Brain microvascular endothelial cell (primary cell): ENCODE data around the gene MOV10.

ENCODE experiments used
- DNase-seq: peaks from one replicate; pipeline ENCODE4 v3.0.0-alpha.2; 2020
- H3K27ac ChIP-seq: fragments of 250-450 bp; sonication (Bioruptor Pico); 2 replicates; pipeline ENCODE4 v1.5.1; 2020; ENCODE audit warnings: mild to moderate bottlenecking, moderate library complexity
- H3K27me3 ChIP-seq: fragments of 250-450 bp; sonication (Bioruptor Pico); replicated peaks from 2 replicates; pipeline ENCODE4 v1.5.1; 2020; ENCODE audit warnings: mild to moderate bottlenecking
- H3K36me3 ChIP-seq: fragments of 250-450 bp; sonication (Bioruptor Pico); replicated peaks from 2 replicates; pipeline ENCODE4 v1.5.1; 2020; ENCODE audit warnings: mild to moderate bottlenecking
- H3K4me3 ChIP-seq: 2 replicates; pipeline ENCODE4 v1.5.1; 2011; ENCODE audit warnings: low read depth, mild to moderate bottlenecking, control low read depth, low read length, moderate library complexity
- in situ Hi-C: cut with HindIII; loops from 2 replicates; pipeline ENCODE4 v1.10.0; 2017; ENCODE audit warnings: low sequenced_read_pairs, low pct_ligation_motif_present
- TF ChIP-seq, protein P1 (sequence below): IDR thresholded peaks from 2 replicates; pipeline ENCODE4 v1.5.1; 2011; ENCODE audit warnings: low read depth, mild to moderate bottlenecking, moderate library complexity, low read length, control low read depth, inconsistent platforms; ENCODE audit errors: missing control alignments

Gene MOV10

DNA sequence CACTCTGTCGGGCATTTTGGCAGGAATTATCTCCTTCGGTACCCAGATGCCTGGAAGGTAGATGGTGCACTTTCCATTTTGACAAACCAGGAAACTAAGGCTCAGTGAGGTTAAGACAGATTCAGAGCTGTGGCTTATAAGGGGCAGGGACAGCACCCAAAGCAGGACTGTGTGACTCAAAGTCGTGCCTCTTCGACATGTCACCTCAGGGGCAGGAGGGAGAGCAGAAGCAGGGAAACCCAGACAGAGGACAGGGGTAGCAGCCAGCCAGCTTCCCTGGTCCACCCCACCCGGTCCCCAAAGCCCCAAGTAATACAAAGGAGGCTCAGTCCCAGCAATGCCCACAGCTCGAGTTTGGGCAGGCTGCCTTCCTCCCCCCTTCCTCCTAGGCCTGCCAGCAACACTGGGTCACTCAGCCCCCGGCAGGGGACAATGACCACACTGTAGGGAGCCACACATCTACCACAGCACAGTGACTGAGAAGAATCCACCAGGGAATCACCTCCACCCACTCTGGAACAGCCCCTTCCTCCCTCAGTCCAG lies 30.0 kb downstream of the MOV10 start:
- in situ Hi-C loops: no loop called here
- TF ChIP-seq, protein P1, sequence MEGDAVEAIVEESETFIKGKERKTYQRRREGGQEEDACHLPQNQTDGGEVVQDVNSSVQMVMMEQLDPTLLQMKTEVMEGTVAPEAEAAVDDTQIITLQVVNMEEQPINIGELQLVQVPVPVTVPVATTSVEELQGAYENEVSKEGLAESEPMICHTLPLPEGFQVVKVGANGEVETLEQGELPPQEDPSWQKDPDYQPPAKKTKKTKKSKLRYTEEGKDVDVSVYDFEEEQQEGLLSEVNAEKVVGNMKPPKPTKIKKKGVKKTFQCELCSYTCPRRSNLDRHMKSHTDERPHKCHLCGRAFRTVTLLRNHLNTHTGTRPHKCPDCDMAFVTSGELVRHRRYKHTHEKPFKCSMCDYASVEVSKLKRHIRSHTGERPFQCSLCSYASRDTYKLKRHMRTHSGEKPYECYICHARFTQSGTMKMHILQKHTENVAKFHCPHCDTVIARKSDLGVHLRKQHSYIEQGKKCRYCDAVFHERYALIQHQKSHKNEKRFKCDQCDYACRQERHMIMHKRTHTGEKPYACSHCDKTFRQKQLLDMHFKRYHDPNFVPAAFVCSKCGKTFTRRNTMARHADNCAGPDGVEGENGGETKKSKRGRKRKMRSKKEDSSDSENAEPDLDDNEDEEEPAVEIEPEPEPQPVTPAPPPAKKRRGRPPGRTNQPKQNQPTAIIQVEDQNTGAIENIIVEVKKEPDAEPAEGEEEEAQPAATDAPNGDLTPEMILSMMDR: no peak
- Histone ChIP-seq H3K4me3 (peak overlapping the region; percentile 94), H3K27ac (peak overlapping the region; percentile 67), H3K27me3 (no peaks in the 10 kb centered on the region), H3K36me3 (peaks cover 41% of the 10 kb centered on the region)
- no peak for DNase-seq

DNA sequence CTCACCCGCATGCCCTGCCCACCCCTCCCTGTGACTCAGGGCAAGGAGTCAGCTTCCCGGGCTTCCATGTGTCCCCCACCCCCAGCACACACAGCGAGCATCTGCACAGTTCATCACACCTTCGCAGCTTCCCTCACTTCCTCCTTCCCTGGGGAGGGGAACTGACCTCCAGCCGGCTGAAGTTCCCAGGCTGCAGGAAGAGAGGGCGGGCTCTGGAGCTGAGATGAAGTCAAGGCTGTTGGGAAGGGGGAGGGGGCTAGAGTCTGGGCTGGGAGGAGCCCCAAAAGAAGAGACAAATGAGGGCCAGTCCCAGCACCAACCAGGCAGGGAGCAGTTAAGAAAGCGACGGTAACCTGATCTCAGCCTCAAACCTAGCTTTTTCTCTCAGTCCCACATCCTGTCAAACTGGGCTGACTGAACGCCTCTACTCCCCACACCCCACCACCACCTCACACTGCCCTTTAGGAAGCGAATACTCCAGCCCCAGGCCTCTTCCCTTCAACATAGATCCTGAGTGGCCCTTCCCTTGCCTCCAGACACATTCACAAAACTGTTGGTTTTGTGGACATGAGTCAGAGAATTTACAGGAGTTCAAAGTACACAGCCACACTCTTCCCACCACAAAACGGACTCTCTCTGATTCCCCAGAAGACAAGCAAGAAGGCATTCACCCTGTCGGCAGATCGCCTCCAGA lies 30.6 kb downstream of the MOV10 start:
- peak; percentile 95 for DNase-seq
- H3K27ac ChIP-seq: peak overlapping the region; percentile 67
- in situ Hi-C loops: no loop called here
- TF ChIP-seq, protein P1: no peak
- no peaks in the 10 kb centered on the region for H3K27me3 ChIP-seq
- H3K4me3 ChIP-seq: peak overlapping the region; percentile 94
- H3K36me3 ChIP-seq: peaks cover 35% of the 10 kb centered on the region

DNA sequence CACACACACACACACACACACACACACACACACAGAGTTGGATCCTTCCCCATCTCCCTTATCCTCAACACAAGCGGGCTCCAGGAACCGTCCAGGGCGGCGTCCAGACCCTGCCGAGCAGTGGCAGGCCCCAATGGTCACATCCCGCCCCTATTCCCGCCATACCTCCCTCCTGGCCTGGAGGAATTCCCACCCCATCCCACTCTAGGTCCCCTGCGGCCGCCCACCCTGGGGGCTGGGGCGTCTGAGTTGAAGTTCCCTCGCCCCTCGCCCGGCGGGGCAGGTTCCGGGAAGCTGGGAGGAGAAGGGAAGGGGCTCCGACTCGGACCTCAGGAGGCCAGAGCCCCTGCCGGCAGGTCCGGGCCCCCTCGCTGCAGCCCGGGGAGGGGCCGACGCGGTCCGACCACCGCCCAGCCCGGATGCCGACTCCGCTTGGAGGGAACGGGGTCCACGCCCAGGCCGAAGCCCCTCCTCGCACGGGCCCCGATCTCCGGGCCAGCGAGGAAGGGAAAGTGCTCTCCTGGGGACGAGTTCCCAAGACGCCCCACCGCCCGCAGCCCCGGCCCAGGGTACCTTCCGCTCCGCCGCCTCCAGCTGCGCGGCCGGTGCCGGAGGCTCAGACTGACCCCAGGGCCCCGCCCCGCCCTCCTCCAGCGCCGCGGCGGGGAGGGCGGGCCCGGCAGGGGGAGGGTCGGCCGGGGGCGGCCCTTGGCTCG lies 32.2 kb downstream of the MOV10 start, which contains the start of gene RHOC:
TSS of gene RHOC (minus strand) at position 623 of the 716 bp plus-strand sequence. CDS start 3,328 bp downstream, outside the sequence.
- Histone ChIP-seq H3K36me3 (peaks cover 25% of the 10 kb centered on the region), H3K4me3 (peak within 1 kb of the TSS; percentile 94), H3K27me3 (no peaks in the 10 kb centered on the region), H3K27ac (peak within 1 kb of the TSS; percentile 67)
- TF ChIP-seq, protein P1: no peak
- peak; percentile 24 for DNase-seq
- in situ Hi-C loops: no loop called here

DNA sequence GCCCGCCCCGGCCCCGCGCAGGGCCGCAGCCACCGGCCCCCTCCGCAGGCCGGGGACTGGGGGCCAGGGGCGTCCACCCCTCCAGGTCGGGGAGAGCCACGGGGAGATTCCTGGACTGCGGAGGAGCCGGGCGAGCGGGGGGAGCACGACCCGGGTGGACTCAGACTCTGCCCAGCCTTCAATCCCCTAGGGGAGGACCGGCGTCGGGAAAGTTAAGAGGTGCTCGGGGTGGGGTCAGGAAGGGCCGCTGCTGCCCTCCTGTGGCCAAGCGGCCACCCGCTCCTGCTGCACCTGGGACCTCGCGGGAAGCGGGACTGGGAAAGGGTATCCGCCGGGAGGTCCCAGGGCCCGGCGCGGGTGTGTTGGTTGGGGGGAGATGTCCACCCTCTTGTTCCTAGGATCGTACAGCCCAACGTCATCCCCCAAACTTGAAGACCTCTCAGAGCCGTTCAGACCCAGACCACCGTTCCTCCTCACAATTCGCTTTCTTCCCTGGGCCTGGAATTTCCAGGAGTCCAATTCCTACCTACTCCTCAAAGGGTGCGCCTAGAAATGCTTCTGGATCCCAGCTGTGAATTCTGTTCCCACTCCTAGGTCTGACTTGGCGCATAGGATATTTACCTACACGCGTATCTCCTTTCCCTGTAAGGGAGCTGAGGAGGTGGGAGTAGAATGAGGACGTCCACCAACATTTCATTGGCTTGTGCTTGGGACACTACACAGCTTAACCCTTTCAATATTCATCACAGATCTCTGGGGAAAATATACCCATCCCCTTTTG lies 33.0 kb downstream of the MOV10 start:
- peak; percentile 74 for DNase-seq
- peak overlapping the region; percentile 94 for H3K4me3 ChIP-seq
- peaks cover 18% of the 10 kb centered on the region for H3K36me3 ChIP-seq
- peak overlapping the region; percentile 67 for H3K27ac ChIP-seq
- no peaks in the 10 kb centered on the region for H3K27me3 ChIP-seq
- in situ Hi-C loops: no loop called here
- TF ChIP-seq, protein P1: peak; percentile 94

DNA sequence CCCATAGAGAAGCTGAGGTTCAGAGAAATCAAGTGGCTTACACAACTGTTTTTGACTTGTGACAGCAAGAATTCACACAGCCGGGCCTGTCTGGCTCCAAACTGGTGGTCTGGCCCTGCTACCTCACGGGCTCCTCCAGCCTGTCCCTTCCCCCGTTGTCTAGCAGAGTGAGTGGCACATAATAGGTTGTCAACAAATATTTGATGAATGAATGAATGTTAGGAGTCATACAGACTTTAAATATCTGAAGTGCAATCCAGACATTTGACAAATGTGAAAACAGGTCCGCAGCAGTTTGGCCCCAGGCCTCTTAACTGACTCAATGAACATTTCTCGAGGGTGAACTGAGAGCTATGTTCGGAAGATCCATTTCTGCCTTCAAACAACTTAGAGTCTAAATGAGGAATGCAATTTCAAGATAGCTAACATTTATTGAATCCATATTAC lies 33.6 kb downstream of the MOV10 start:
- H3K27me3 ChIP-seq: no peaks in the 10 kb centered on the region
- no peak overlapping the region for H3K4me3 ChIP-seq
- H3K36me3 ChIP-seq: peaks cover 12% of the 10 kb centered on the region
- in situ Hi-C loops: no loop called here
- H3K27ac ChIP-seq: no peak overlapping the region
- TF ChIP-seq, protein P1: no peak
- DNase-seq: no peak
